ENCODE data around the gene SPPL3. TPM values are rescaled to one million over a fixed set of nuclear protein-coding genes. Genes with fewer than 3 reads are reported as not detected.
"Not testable (repeated sequence)": the region's sequence is repeated elsewhere in the genome, so short reads cannot be mapped to it uniquely, and the experiment has no call there.

Gene SPPL3
- polyA plus RNA-seq, 10 donors = 47.1 to 69.0 (median 54.8) TPM

GRCh38 chr12:120922279-120922678, 18.1 kb upstream of the SPPL3 start:
- DNase-seq = no peak

DNA sequence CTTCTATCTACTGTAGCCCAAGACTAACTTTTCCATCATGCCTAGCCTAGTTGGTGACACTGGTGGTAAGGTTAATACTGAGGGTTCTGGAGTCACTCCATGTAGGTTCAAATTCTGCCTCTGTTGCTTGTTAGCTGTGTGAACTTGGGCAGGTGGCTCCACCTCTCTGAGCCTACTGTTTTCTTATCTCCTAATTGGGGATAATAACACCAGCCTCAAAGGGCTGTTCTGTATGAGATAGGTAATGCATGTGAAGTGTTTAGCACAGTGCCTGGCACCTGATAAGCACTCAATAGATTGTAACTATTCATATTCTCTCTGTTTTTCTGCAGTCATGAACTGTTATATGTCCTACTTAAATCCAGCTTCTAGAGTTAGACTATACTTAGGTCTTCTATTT, 17.5 kb upstream of the SPPL3 start:
- DNase-seq = no peak

GRCh38 chr12:120920178-120920577, 16.0 kb upstream of the SPPL3 start:
- DNase-seq = no peak

DNA sequence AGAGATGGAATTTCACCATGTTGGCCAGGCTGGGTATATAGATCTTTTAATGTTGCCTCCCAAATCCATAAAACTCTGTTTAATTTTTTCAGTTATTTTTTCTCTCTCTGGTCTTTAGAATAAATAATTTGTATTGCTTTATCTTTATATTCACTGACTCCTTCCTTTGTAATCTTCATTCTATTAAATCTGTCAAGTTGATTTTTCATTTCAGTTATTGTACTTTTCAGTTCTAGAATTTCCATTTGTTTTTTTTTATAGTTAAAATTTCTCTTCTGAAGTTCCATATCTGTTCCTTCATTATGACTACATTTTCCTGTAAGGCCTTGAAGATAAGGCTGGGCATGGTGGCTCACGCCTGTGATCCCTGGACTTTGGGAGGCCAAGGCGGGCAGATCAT, 13.6 kb upstream of the SPPL3 start:
- no peak for DNase-seq

GRCh38 chr12:120916561-120916960, 12.4 kb upstream of the SPPL3 start:
- no peak for DNase-seq

DNA sequence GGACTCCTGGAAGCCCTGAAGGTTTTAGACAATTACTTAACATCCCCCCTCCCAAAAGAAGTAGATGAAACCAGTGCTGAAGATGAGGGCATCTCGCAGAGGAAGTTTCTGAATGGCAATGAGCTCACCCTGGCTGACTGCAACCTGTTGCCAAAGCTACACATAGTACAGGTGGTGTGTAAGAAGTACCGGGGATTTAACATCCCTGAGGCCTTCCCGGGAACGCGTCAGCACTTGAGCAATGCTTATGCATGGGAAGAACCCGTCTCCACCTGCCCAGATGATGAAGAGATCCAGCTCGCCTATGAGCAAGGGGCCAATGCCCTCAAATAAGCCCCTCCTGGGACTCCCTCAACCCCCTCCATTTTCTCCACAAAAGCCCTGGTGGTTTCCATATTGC, 10.6 kb upstream of the SPPL3 start:
- DNase-seq = no peak

GRCh38 chr12:120909633-120910298, 5.6 kb upstream of the SPPL3 start:
- DNase-seq = no peak

DNA sequence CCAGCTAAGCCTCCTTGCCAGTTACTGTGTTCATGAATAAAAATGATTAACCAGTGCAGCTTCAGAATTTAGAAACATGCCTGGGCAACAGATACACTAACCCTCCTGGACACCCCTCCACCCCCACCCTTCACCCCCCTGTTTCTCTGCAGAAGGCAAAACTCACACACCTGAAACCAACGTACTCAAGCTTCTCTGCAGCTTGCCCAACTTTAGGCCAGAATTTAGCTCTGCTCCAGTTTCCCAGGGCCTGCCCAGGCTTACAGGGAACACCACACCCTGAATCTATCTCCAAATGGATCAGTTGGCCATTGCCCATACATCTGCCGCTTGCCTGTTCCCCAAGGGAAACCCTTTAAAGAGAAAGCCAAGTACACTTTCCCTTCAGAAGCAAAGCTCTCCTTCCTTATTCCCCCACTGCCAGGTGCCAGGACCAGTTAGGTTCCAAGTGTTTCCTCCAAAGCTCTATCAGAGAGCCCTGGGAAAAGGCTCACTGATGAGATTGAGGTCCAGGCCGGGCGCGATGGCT, 1.8 kb upstream of the SPPL3 start:
- DNase-seq = no peak

- DNase-seq = peak; percentile 14 to 72 (median 34)
Measured at GRCh38 chr12:120903412-120904196, 554 bp downstream of the SPPL3 start.

GRCh38 chr12:120902846-120903411, 1.2 kb downstream of the SPPL3 start:
- DNase-seq = peak in 1 of 3 donors; percentile 11

- no peak for DNase-seq
Measured at GRCh38 chr12:120901818-120902217, 2.3 kb downstream of the SPPL3 start.

DNA sequence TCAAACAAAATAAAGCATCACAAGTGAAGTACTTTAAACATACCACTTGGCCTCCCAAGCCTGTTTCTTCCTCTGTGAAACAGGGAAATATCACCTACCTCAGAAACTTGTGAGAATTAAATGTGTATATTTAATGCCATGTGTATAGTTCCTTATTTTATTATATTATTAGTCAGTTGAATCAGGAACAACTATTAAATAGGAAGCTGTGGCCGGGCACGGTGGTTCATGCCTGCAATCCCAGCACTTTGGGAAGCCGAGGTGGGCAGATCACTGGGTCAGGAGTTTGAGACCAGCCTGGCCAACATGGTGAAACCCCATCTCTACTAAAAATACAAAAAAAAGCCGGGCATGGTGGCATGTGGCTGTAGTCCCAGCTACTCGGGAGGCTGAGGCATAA, 3.1 kb downstream of the SPPL3 start:
- not testable (repeated sequence) for DNase-seq

GRCh38 chr12:120895532-120895931, 8.6 kb downstream of the SPPL3 start:
- DNase-seq = no peak

DNA sequence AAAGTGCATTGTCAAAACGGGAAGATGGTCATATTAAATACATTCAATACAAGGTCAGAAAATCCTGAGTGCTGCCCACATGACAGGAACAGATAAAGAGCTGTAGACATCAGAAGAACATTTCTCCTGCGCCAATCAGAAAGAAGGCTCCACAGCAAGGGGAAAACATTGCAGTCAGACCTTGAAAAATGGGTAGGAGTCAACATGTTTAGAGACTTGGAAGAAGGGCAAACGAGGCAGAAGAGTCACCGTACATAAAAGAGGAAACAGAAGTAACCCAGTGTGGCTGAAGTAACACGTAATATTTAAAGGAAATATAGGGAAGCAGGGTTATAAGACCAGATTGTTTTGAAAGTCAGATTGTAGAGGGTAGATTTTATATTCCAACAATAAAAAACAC, 11.9 kb downstream of the SPPL3 start:
- DNase-seq = no peak

GRCh38 chr12:120890963-120891362, 13.2 kb downstream of the SPPL3 start:
- no peak for DNase-seq

DNA sequence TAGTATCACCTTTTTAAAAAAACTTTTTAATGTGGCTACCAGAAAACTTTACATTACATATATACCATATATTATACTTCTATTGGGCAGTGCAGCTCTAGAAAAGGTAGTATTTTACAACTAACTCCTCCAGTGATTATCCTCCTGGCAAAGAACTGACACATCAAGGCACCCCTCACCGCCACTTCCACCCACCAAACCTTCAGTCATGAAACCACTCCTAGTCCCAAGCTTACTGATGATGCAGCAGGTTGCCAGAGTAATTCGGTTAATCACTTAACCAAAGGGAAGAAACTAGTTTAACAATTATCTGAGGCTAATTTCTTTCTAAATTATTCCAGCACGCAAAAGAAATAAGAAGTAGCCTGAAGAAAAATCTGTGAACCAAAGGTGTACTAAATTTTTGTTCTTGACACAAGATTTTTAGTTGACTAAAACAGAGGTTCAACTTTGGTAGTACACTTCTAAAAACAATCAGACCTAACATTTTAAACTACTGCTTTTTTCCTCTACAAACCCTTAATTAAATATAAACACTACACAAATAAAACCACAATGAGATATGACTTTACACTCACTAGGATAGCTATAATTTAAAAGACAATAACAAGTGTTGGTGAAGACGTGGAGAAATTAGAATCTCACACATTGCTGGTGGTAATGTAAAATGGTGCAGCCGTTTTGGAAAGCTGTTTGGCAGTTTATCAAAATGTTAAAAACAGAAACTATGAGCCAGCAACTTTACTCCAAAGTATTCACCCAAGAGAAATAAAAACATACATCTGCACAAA, 16.7 kb downstream of the SPPL3 start:
- peak in 1 of 3 donors; percentile 30 for DNase-seq

GRCh38 chr12:120886199-120887018, 17.7 kb downstream of the SPPL3 start:
- no peak for DNase-seq

GRCh38 chr12:120885521-120885920, 18.6 kb downstream of the SPPL3 start:
- no peak for DNase-seq

- no peak for DNase-seq
Measured at GRCh38 chr12:120884644-120885043, 19.5 kb downstream of the SPPL3 start.

DNA sequence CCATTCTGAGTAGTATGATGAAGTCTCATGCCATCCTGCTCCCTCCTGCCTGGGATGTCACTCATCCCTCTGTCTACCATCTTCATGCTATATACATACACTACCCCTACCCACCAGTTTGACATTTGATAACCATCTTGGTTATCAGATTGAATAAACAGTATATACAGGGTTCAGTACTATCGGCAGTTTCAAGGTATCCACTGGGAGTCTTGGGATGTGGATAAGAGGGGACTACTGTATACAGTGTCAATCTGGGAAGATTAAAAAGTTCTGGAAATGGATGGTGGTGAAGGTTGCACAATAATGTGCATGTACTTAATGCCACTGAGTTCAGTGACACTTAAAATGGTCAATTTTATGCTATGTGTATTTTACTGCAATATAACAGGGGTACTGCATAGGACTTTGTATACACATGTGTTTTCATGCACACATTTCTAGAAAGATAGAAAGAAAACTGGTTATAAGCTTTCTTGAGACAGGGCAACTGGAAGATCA, 22.1 kb downstream of the SPPL3 start:
- DNase-seq = no peak

Data from muscle of back (tissue), 11 donors.